Right lung (tissue), 10 donors: ENCODE results near the gene DNAJC21. TPM values are rescaled to one million over a fixed set of nuclear protein-coding genes. Genes with fewer than 3 reads are reported as not detected.

ENCODE experiments used
- DNase-seq, 2 donors: peaks; one replicate each; pipeline ENCODE4 v3.0.0-alpha.2; 2013
- long read RNA-seq, 8 donors: transcript quantifications; one replicate each; lab custom pipeline, GENCODE V29; 2026
- polyA plus RNA-seq, 5 donors: library from polyadenylated mRNA; unstranded; fragments of 120-200 nt; gene quantifications; one replicate each; pipeline versions ENCODE4 v1.2.1 to v1.2.3, GENCODE V29; 2013; ENCODE audit warnings: inconsistent platforms in 1 of 5, low replicate concordance in 1 of 5; ENCODE audit not compliant: insufficient read length in 5 of 5, insufficient read depth in 1 of 5

Gene DNAJC21
- 10 to 100 TPM; 49.8 to 71.5 (median 63.2) TPM for polyA plus RNA-seq
- long read RNA-seq, donor 1, full-length matches to known transcripts = 5 of 23 reads
- long read RNA-seq, donor 1, partial matches to known transcripts = 18 of 23 reads
- long read RNA-seq, donor 1, other reads (novel, unspliced or antisense) = 0 of 23 reads
- long read RNA-seq, donor 2, full-length matches to known transcripts = 6 of 26 reads
- long read RNA-seq, donor 2, partial matches to known transcripts = 20 of 26 reads
- long read RNA-seq, donor 2, other reads (novel, unspliced or antisense) = 0 of 26 reads
- long read RNA-seq, donor 3, full-length matches to known transcripts = 4 of 16 reads
- long read RNA-seq, donor 3, partial matches to known transcripts = 12 of 16 reads
- long read RNA-seq, donor 3, other reads (novel, unspliced or antisense) = 0 of 16 reads
- long read RNA-seq, donor 4, full-length matches to known transcripts = 6 of 12 reads
- long read RNA-seq, donor 4, partial matches to known transcripts = 6 of 12 reads
- long read RNA-seq, donor 4, other reads (novel, unspliced or antisense) = 0 of 12 reads
- long read RNA-seq, donor 5, full-length matches to known transcripts = 3 of 34 reads
- long read RNA-seq, donor 5, partial matches to known transcripts = 31 of 34 reads
- long read RNA-seq, donor 5, other reads (novel, unspliced or antisense) = 0 of 34 reads
- long read RNA-seq, donor 6, full-length matches to known transcripts = 9 of 22 reads
- long read RNA-seq, donor 6, partial matches to known transcripts = 13 of 22 reads
- long read RNA-seq, donor 6, other reads (novel, unspliced or antisense) = 0 of 22 reads
- long read RNA-seq, donor 7, full-length matches to known transcripts = 7 of 7 reads
- long read RNA-seq, donor 7, partial matches to known transcripts = 0 of 7 reads
- long read RNA-seq, donor 7, other reads (novel, unspliced or antisense) = 0 of 7 reads
- long read RNA-seq, donor 8, full-length matches to known transcripts = 1 of 1 reads
- long read RNA-seq, donor 8, partial matches to known transcripts = 0 of 1 reads
- long read RNA-seq, donor 8, other reads (novel, unspliced or antisense) = 0 of 1 reads

- DNase-seq = peak; percentile 97 to 98
Measured at GRCh38 chr5:34929134-34929719, at the start of gene DNAJC21. TSS of gene DNAJC21 (plus strand) at chr5:34929559. CDS start at chr5:34929820, 261 bp downstream.

- no peak for DNase-seq
Measured at GRCh38 chr5:34881246-34881645, 48.1 kb upstream of the DNAJC21 start.

- no peak for DNase-seq
Measured at GRCh38 chr5:34886392-34887119, 42.8 kb upstream of the DNAJC21 start.

- DNase-seq = no peak
Measured at GRCh38 chr5:34889394-34889793, 40.0 kb upstream of the DNAJC21 start.

- DNase-seq = no peak
Measured at GRCh38 chr5:34891981-34892380, 37.4 kb upstream of the DNAJC21 start.

- no peak for DNase-seq
Measured at GRCh38 chr5:34892414-34892813, 36.9 kb upstream of the DNAJC21 start.

GRCh38 chr5:34894716-34895115, 34.6 kb upstream of the DNAJC21 start:
- DNase-seq = no peak

GRCh38 chr5:34895641-34896419, 33.5 kb upstream of the DNAJC21 start:
- DNase-seq = no peak

GRCh38 chr5:34897646-34898045, 31.7 kb upstream of the DNAJC21 start:
- no peak for DNase-seq

- peak; percentile 52 to 65 for DNase-seq
Measured at GRCh38 chr5:34898258-34898895, 31.0 kb upstream of the DNAJC21 start.

GRCh38 chr5:34899066-34899465, 30.3 kb upstream of the DNAJC21 start:
- DNase-seq = no peak

GRCh38 chr5:34900652-34901051, 28.7 kb upstream of the DNAJC21 start:
- DNase-seq = no peak

- no peak for DNase-seq
Measured at GRCh38 chr5:34903260-34903659, 26.1 kb upstream of the DNAJC21 start.

GRCh38 chr5:34905564-34905963, 23.8 kb upstream of the DNAJC21 start:
- no peak for DNase-seq

- DNase-seq = no peak
Measured at GRCh38 chr5:34913072-34913471, 16.3 kb upstream of the DNAJC21 start.

- no peak for DNase-seq
Measured at GRCh38 chr5:34914671-34915138, 14.7 kb upstream of the DNAJC21 start.

GRCh38 chr5:34915139-34915855, 14.1 kb upstream of the DNAJC21 start, which contains the start of the genes BRIX1 and RAD1:
TSS of gene BRIX1 (plus strand) at chr5:34915711. CDS start at chr5:34915739, 28 bp downstream.
TSS of gene RAD1 (minus strand) at chr5:34915504. CDS start at chr5:34914892, 612 bp downstream.
- DNase-seq = peak; percentile 95

- DNase-seq = no peak
Measured at GRCh38 chr5:34915856-34916192, 13.5 kb upstream of the DNAJC21 start.

GRCh38 chr5:34916518-34916917, 12.8 kb upstream of the DNAJC21 start:
- no peak for DNase-seq
